Activated T-cell treated with anti-CD3 and anti-CD28 coated beads for 4 hours (primary cell): Measurements from ENCODE around the gene SSBP3.
A peak's percentile ranks its signal among the peaks of the same experiment; 100 is the strongest.

ENCODE experiments used
- DNase-seq: peaks from one replicate; pipeline ENCODE4 v3.0.0-alpha.2; 2020

SSBP3 gene

DNA sequence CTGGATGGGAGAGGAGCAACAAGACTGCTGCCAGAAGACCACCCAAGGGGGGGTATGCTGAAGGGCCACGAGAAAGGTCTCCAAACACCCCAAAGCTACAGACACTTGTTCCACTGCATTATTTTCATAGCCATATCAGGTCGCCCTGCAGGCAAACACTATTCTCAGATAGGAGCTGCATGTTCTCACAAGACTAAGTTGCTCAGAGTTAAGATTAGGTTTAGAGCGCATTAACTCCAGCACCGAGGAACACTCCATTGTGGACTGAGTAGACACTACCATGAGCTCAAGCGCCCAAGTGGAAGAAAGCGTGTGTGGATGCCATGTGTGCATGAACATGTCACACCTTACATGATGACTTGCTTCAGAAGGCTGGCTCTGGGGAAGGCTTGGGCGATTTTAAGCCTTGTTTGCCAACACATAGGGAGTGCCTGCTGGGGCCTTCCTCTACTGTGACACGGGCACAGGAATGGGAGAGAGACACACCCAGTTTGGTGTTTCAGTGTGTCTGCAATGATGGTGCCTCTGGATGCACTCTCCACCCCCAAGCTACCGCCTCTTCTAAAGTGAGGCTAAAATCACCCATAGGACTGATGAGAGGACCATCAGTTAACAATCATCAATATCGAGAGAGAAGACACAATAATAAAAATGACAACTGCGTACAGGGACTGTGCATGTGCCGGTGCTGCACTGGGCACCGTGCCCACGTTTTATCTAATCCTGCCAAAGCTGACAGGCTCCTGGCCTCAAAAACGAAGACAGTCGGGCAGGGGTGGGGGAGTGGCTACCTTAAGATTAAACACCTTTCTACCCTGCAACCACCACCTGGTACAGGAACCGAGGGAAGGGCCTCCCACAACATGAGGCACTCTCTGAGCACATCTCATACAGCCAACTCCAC lies 34.9 kb downstream of the SSBP3 start:
- no peak for DNase-seq

DNA sequence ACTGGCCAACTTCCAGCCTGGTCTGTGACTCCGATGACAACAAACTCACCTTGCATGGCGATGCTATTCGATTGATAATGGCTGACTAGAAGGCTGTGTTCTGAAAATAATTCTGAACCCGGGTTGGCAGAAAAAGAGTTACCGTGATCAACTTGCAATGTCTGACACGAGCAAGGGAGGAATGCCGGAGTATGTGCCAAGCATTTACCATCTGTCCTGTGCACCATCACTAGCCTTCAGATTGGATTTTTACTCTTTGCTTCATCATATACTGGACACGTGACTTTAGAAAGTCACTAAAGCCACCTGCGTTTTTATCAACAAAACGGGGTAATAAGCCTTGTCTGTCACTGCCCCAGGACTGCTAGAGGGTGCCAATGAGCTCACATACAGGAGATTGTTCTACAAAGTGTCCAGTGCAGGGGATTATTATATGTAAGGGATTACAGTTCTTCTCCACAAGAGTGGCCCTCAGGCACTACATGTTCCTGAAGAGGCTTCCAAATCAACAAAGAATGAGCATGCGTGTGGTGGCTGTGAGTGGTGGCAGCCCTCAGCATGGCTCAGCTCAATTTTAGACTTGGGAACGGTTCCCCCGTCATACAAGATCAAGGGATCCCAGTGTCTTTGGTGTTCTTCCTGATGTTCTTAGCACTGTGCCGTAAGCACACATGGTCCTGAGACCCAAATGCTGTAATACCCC lies 35.8 kb downstream of the SSBP3 start:
- no peak for DNase-seq

DNA sequence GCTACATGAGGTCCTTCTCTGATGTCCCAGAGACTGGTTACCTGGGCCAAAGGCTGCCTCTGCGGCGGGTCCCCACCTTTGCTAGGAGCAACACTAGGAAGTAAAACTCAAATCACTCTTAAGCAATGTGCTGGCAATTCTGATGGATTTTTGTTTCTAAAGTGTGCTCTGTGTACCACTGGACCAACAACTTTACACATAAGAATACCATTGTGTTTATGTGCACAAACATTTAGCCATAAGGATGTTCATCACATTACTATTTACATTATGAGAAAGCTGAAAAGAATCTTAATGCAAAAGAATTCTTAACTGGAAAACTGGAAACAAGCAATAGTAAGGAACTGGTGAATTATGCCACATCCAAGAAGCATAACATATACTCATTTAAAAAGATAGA lies 38.6 kb downstream of the SSBP3 start:
- no peak for DNase-seq

DNA sequence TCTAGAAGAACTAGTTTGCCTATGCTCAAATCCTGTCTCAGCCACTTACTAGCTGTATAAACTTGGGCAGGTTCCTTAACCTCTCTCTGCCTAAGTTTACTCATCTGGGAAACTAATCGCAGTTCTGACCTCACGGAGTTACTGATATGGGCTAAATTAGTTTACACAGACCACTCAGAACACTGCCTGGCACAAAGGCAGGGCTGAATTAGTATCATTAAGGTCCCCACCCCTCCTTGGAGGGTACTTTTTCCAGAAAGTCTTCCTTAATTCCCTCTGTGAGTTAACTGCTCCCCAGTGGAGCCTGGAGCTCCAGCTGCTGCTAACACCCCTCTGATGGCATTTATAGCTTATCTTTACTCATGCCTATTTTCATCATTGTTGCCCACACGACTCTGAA lies 40.3 kb downstream of the SSBP3 start:
- DNase-seq: no peak

DNA sequence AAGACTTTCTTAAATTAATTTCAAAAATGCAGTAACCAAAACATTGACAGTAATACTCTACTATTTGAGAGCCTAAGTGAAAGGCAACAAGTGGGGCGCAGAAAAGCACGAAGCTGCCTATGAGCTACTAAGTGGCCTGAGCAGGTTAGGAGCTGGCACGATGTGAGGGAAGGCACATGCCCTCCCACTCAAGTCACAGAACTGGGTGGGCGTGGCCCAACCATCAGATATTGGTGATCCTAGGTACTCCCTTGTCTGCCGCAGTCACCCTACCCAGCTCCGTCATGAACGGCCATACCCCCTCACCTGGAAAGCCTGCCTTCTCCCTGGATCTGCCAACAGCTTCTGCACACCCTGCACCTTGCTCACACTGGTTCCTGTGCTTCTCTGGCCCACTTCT lies 40.8 kb downstream of the SSBP3 start:
- DNase-seq: no peak

DNA sequence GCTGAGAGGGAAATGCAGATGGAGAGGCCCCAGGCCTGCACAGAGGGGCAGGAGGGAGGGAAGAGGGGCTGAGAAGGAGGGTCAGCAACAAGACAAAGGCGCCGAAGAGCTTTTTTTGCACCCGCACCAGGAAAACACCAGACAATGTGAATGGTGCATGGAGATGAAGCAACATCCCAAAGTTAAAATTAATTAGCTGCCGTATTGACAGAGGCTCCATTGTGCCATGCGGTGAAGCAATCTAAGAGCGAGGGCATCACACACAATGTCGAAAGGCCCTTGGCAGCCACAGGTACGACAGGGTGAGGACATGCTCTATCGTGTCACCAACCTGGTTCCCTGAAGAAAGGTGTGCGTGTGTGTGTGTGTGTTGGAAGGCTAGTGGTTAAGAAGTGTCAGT lies 41.2 kb downstream of the SSBP3 start:
- DNase-seq: no peak

DNA sequence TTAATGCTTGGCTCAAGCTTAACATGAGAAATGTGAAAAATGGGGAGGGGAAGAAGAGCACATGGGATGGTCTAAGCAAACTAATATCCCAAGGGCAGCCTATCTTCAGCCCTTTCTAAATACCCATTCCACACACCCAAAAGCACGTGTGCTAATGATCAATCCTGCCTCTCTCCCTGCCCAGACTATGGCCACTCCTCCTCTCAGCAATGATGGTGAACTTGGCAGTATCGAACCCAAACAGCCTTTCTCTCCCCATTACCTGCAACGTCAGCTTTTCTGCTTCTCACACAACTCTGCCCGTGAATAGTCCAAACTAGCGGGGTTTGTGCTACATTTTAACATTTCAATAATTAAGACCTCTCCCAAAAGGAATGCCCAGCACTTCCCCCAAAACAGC lies 41.6 kb downstream of the SSBP3 start:
- no peak for DNase-seq

DNA sequence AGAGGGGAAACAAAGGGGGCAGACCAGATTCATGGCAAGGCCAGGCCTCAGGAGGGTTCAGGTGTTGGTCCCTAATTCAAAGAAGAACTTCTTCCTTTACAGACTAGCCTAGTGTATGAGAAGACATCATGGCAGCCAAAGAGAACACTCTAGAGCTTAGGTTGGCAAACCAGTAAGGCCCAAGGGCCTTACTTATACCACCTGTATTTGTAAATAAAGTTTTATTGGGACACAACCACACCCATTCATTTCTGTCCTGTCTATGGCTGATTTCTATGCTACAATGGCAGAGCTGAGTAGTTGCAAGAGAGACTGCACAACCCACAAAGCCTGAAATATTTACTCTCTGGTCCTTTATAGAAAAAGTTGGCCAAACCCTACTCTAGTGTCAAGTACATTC lies 42.3 kb downstream of the SSBP3 start:
- DNase-seq: no peak

DNA sequence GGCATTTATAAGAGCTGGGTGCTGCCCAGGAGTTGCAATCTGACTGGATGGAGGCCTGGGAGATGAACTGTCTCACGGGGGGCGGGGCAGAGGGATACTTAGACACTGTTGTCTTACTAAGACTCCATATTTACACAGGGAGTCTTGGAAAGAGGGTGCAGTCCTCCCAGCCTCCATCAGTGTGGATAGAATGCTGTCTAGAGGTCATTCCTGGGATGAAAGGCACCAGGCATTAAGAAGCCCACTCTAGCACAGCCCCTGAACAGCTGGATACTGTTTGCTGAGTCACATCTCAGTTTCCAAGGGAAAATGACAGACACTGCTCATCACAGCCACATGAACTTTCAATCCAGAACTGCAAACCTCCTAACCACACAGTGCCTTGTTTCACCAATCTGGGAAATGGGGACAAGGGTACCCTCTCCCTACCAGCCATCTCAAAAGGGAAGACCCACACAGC lies 43.3 kb downstream of the SSBP3 start:
- no peak for DNase-seq

DNA sequence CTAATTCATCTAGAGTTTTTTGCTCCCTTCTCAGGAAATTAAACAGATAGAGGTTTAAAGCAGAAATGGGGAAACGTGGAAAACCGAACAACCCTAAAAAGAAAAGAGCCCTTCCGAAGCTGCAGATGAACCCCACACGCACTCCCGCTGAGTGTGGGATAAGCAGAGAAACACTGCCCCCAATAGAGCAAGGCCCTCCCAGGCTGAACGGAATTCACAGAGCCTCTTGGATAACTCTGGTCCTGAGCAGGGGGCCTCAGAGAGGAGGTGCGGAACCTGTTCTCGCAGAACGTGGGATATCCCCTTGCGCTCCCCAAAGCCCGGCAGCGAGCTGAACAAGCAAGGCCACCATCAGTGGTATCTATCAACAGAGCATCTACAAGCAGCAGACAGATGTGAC lies 44.9 kb downstream of the SSBP3 start:
- DNase-seq: no peak

DNA sequence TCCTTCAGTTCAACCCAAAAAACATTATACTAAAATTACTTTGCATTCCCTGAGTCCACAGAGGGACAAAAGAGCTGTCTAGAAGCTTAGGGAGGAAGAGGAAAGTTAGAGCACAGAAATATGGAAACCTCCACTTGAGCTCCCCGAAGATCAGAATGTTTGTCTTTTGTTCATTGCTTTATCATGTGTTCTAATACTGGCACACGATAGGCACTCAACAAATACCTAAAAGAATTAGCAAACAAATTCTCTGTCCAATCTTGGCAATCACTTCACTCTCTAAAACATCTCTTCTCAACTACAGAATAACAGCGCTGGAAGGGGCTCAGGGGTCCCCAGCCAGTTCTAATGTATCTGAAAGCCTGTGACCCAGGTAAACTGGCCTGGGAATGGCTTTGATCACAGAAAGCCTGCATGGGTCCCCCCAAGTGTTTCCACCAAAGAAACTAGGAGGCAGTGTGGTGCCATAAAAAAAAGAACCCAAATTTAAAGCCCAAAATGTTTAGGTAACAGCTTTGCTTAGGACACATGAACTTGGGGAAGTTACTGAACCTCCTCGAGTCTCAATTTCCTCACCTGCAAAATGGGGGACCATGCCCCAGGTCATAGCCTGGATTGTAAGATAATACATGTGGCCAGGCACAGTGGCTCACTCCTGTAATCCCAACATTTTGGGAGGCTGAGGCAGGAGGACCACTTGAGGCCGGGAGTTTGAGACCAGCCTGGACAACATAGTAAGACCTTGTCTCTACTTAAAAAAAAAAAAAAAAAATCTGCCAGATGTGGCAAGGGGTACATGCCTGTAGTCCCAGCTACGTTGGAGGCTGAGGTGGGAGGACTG lies 45.8 kb downstream of the SSBP3 start:
- DNase-seq: no peak

DNA sequence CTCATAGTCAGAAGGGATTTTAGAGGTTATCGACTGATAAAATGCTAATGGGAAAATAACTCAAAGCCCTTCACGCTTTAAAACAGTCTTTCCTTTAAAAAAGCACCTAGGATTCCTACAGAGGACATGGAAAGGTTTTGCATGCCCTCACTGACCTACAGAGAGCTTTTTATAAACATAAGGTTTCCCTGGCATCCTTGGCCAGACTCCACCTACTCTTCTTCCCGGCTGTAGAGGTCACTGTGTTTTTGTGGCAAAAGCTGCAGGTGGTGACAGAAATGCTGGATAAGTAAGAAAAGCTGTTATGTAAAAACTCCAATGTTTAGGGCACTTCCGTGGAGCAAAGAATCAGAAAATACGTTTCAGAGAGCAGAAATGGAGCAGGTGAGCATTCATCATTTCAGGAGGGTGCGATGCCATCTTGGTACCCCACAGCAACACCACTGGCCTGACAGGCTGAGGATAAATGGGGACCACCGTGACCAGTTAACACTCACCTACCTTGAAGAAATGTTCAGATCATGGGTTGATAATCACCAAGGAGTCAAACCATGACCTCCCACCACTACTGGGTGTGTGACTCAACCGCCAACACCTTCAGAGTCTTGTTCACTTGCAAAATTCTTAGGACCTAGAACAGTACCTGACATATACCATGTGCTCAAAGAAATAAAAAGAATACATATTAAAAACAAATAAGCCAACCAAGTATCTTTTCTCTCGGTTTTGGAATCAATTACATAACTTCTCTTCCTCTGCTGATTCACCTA lies 46.6 kb downstream of the SSBP3 start:
- DNase-seq: no peak

DNA sequence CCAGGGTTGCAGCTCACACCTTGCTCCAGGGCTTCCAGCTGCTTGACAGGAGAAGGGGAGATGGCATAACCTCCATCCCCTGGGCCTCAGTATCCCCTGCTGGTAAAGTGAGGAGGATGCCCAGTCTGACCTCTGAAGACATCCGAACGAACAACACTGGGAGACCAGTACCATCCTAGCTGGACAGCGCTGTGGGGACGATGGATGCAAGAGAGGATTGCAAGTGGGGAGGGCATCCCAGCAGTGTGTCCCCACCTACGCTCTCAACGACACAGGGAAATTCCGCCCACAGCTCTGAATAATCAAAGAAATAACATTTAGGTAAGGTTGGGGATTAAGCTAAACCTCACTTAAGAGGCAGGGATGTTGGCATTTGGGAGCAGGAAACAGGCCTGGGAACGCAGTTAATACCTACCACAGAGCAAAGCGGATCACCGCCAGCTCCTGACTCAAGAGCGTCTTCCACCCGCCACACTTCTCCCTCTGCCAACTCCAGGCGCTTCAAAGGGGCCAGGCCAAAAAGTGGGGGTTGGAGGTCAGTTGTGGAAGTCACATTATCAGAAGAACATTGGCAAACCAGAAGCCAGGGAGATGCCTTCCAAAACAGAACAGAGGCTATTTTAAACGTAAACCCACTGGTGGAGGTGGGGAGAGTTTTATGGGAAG lies 47.6 kb downstream of the SSBP3 start:
- DNase-seq: no peak

DNA sequence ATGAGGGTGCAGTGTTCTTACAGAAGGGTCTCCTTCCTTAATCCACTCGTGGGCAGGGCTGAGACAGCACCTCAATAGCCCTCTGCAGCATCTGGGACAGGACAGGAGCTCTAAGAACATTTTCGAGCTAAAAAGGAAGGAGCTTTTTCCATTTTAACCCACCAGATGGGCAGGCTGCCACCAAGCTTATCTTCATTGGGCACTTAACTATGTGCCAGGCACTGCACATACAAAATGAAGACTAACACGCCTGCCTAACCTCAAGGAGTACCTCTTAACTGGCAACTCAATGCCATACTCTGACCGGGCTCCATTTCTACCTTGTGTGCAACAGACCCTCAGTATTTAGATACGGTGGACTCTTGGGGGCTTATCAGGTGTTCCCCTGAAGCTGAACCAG lies 48.2 kb downstream of the SSBP3 start:
- DNase-seq: no peak

DNA sequence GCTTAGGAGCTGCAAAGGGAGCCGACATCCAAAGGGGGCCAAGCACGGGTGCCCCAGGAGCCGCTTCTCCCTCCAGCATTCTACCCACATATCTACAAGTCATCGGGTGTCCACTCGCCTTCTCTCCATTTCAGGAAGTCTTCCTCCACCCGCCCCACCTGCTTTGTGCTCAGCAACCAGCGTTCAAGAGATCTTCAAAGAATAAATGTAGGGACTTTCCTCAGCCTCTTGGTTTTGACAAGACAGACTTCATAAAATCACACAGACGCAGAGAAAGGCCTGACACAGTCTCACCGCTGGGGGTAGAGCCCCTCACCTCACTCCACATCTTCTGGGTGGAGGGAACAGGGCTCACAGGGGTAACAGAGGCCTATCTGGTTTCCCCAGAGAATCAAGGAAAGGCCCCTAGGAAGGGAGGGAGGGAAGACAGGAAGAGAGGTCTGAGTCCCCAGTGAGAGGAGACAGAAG lies 49.5 kb downstream of the SSBP3 start:
- DNase-seq: peak; percentile 14

DNA sequence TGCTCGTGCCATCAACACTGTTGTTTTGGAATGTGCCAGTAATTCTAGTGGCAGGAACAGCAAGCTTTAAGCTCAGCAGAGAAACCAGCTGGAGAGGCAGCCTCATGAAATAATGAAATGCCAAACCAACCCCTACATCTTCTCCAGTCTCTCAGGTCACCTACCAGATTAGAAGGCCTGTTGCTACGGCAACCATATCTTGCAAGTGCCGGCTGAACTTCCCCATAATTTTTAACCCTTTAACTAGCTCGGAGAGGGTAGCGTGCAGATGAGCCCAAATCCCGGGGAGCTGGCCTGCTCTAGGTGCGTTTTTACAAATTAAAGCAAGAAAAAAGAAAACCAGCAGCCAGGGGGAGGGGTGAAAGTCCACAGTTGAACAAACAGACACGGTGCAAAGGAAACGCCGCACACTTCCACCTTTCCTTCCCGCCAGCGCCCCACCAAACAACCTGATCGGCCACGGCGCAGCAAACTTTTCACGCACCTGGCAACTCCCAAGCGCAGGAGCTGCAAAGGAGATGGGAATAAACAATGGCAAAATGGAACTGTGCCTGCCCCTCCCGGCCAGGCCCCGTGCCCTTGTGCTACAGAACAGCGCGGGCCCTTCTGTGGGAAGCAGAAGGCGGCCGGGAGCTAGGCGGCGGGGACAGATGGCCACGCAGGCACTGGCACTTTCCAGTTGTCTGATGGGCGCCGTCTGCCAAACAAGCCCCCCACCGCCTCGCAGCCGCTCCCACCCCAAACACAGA lies 50.1 kb downstream of the SSBP3 start:
- DNase-seq: no peak

DNA sequence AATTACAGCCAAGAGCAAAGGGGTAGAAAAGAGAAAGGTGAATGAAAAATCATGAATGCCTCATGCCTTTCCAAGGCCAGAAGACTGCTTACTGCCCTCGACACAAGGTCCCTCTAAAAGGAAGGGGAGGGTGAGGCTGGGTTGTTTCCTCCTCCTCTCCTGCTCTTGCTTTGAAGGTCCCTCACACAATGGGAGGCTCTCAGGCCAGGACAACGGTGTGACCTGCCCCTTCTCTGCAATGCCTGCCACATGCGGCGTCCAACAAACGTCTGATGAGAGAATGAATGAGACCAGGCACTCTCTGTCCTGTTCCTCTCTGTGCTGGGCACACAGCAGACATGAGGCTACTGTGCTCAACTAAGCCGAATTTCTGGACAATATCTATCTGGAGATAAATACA lies 51.3 kb downstream of the SSBP3 start:
- DNase-seq: no peak

DNA sequence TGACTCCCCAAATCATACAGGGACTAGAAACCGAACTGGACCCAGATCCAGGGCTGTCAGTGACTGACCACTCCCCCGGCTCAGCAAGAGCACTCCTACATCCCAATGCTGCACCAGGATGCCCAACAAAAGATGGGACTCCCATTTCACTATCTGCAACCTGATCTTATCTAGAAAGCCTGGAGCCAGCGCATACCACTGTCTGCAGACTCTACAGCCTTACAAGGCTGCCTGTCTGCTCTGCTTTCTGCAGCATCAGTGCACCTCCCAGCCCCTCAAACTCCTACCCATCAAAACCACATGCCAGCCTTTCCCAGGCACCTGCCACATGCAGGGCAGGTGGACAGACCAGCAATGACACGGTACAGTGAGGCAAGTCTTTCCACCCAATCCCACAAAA lies 52.2 kb downstream of the SSBP3 start:
- DNase-seq: no peak

DNA sequence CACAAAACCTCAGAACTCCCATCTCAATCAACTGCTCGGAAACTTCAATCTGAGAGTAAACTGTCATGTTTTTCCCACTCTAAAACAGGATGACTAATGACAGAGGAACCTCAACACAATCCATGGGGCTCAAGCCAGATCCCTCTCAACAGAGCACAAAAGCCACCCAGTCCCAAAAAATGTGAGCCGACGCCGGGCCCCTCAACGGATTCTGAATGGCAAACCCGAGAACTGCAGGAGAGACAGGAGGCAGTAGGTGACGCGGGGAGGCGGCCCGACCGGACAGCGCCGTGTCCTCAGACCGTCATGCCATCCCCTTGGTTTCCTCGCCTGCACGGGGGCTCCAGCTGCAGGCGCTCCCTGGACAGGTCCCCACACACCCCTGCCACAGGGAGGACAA lies 53.4 kb downstream of the SSBP3 start:
- no peak for DNase-seq

DNA sequence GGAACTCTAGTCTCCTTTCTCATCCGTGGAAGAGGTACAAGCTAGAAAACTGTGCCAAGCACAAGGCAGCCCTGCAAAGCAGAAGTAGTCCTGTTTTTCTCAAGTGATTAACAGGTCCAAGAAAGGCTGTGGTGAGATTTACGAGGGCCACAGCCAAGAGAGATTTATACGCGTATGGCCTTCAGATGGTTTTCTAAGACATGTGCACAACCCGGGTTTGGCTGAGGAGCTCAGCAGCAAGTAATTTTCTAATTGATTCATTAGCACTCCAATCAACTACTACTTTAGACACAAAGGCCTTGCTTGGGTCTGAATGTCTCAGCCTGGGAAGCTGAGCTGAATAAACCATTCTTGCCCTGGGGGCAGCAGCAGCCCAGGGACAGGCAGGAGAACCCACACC lies 55.8 kb downstream of the SSBP3 start:
- no peak for DNase-seq

DNA sequence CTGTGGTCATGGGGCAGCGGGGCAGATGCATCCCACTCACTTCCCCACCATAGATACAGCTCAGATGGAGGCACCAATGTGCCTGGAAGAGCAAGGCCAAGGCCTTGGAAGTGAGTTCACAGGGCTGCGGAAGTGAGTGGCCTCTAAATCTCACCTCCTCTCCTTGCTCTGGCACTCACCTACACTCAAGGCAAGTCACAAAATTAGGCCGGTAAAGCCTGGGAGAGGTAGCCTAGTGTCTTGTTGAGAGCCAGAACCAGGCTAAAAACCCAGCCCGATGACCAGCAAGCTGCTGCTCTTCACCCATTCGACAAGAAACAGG lies 57.5 kb downstream of the SSBP3 start:
- no peak for DNase-seq
